Vagina (tissue), 2 donors: ENCODE data around the gene PTPRCAP.

Source experiments
- CTCF ChIP-seq, 3 experiments: fragments of 450-650 bp in 2 of 3; fragments of 200-600 bp in 1 of 3; sonication (generic) in 1 of 3; IDR thresholded peaks; one replicate each; pipeline ENCODE4 v1.5.1; 2017 to 2019; ENCODE audit warnings: antibody characterized with exemption in 3 of 3, mild to moderate bottlenecking in 2 of 3, moderate library complexity in 2 of 3
- POLR2A ChIP-seq, 2 donors: fragments of 450-650 bp; IDR thresholded peaks; one replicate each; pipeline ENCODE4 v1.6.1; 2017; ENCODE audit warnings: antibody characterized with exemption in 2 of 2, mild to moderate bottlenecking in 2 of 2, moderate library complexity in 2 of 2
- POLR2AphosphoS5 ChIP-seq, 2 donors: sonication (generic); formaldehyde crosslinking; IDR thresholded peaks; one replicate each; pipeline ENCODE4 v1.9.0; 2017; ENCODE audit warnings: antibody characterized with exemption in 2 of 2, mild to moderate bottlenecking in 2 of 2, low read depth in 1 of 2; ENCODE audit not compliant: insufficient read depth in 1 of 2

- TF ChIP-seq CTCF (IDR thresholded peaks at IDR 0.05) (no peak), POLR2A (IDR thresholded peaks at IDR 0.05) (no peak), POLR2AphosphoS5 (IDR thresholded peaks at IDR 0.05; ENCODE audit: insufficient read depth in 1 of 2, low read depth in 1 of 2) (no peak)
Observed at GRCh38 chr11:67396587-67397389, 40.7 kb downstream of the PTPRCAP start.
